K562 (cell line): ENCODE results near the gene EIPR1. TPM values are rescaled to one million over a fixed set of nuclear protein-coding genes. Genes with fewer than 3 reads are reported as not detected.

ENCODE experiments used
- ATAC-seq: fragments of 200-7000 bp; cut with Tn5 transposase; 3 replicates; pipeline ENCODE4 v1.9.1; 2020; ENCODE audit warnings: moderate library complexity
- BruUV-seq: library from RNA; stranded (reverse); fragments of 400-500 nt; replicated peaks from 2 replicates; lab custom pipeline; 2021; lab: Mats Ljungman, UMichigan
- CTCF ChIA-PET: fragments of 300-600 bp; formaldehyde crosslinking; extraction: SDS; loops from one replicate; lab custom pipeline; 2021; ENCODE audit warnings: low intra/inter-chr PET ratio; lab: Yijun Ruan, JAX
- POLR2A ChIA-PET: fragments of 300-600, 350-650 bp; sonication (Branson Sonifier 250); formaldehyde crosslinking; extraction: SDS; loops from one replicate; lab custom pipeline; 2021; ENCODE audit warnings: antibody characterized with exemption, inconsistent platforms; lab: Yijun Ruan, JAX
- DNase-seq, 4 experiments: peaks; one replicate each; pipeline versions ENCODE4 v3.0.0 to v3.0.0-alpha.2; 2011 to 2018; ENCODE audit warnings: low spot score in 3 of 4, mixed read lengths in 3 of 4; ENCODE audit errors: extremely low read depth in 1 of 4
- FAIRE-seq: peaks from 2 replicates; lab custom pipeline; 2011; peaks lifted over from hg19 to GRCh38; lab: Jason Lieb, UNC
- H2AFZ ChIP-seq: 2 replicates; pipeline ENCODE4 v1.6.0; 2011; ENCODE audit warnings: low read depth, low read length, control low read depth, inconsistent platforms
- H3K27ac ChIP-seq: fragments of 200-600 bp; 3 replicates; pipeline ENCODE4 v1.8.0; 2011; ENCODE audit warnings: low read depth, mild to moderate bottlenecking, control low read depth, inconsistent platforms, low read length, moderate library complexity, mixed read lengths; ENCODE audit errors: extremely low read depth
- H3K27me3 ChIP-seq, 2 experiments: fragments of 300-600 bp in 1 of 2; 2 replicates in 1 of 2; 3 replicates in 1 of 2; pipeline versions ENCODE4 v1.6.0 to v1.8.0; 2011; ENCODE audit warnings: inconsistent platforms in 2 of 2, low read length in 2 of 2, mild to moderate bottlenecking in 1 of 2, mixed read lengths in 1 of 2, moderate library complexity in 1 of 2; ENCODE audit not compliant: control insufficient read depth in 2 of 2, insufficient read depth in 2 of 2
- H3K36me3 ChIP-seq: fragments of 300-600 bp; 3 replicates; pipeline ENCODE4 v1.8.0; 2011; ENCODE audit warnings: mild to moderate bottlenecking, low read length, inconsistent platforms; ENCODE audit not compliant: control insufficient read depth, insufficient read depth
- H3K4me1 ChIP-seq, 2 experiments: fragments of 200-600 bp in 1 of 2; replicated peaks in 1 of 2; 2 replicates in 1 of 2; 3 replicates in 1 of 2; pipeline versions ENCODE4 v1.5.1 to v1.8.0; 2011; ENCODE audit warnings: inconsistent platforms in 2 of 2, low read length in 2 of 2, mild to moderate bottlenecking in 1 of 2, mixed read lengths in 1 of 2, moderate library complexity in 1 of 2; ENCODE audit not compliant: control insufficient read depth in 2 of 2, insufficient read depth in 2 of 2
- H3K4me2 ChIP-seq: 2 replicates; pipeline ENCODE4 v1.6.1; 2011; ENCODE audit warnings: low read length, control low read depth, inconsistent platforms, mixed read lengths; ENCODE audit not compliant: insufficient read depth
- H3K4me3 ChIP-seq: fragments of 200-600 bp; sonication (generic), shearing (Covaris generic); 2 replicates; pipeline ENCODE4 v1.5.1; 2016; ENCODE audit warnings: control low read depth, inconsistent platforms
- H3K79me2 ChIP-seq: fragments of 200-600 bp; 3 replicates; pipeline ENCODE4 v1.8.0; 2011; ENCODE audit warnings: low read length, inconsistent platforms; ENCODE audit not compliant: control insufficient read depth, insufficient read depth
- H3K9ac ChIP-seq, 2 experiments: 2 replicates each; pipeline versions ENCODE4 v1.6.0 to v1.6.1; 2011; ENCODE audit warnings: low read depth in 2 of 2, low read length in 2 of 2, control low read depth in 1 of 2, inconsistent platforms in 1 of 2, mild to moderate bottlenecking in 1 of 2, mixed read lengths in 1 of 2; ENCODE audit not compliant: insufficient read depth in 1 of 2
- H3K9me1 ChIP-seq: one replicate; pipeline ENCODE4 v1.6.0; 2011; ENCODE audit warnings: inconsistent platforms, mild to moderate bottlenecking, low read length, moderate library complexity; ENCODE audit not compliant: control insufficient read depth, insufficient read depth
- H3K9me3 ChIP-seq: replicated peaks from 2 replicates; pipeline ENCODE4 v1.5.1; 2011; ENCODE audit warnings: low read depth, low read length, inconsistent platforms; ENCODE audit not compliant: control insufficient read depth, insufficient read depth
- H4K20me1 ChIP-seq: replicated peaks from 2 replicates; pipeline ENCODE4 v1.6.1; 2011; ENCODE audit warnings: low read length, inconsistent platforms, mixed read lengths; ENCODE audit not compliant: control insufficient read depth, insufficient read depth
- CEBPB ChIP-seq: fragments of 450-650 bp; IDR thresholded peaks from 2 replicates; pipeline ENCODE4 v1.6.1; 2016; ENCODE audit warnings: missing genetic modification characterization, missing compliant biosample characterization
- CEBPG ChIP-seq, 3 experiments: fragments of 200-800 bp in 1 of 3; sonication (Bioruptor generic) in 1 of 3; sonication (generic) in 1 of 3; formaldehyde crosslinking in 1 of 3; IDR thresholded peaks in 2 of 3; conservative IDR thresholded peaks in 1 of 3; 2 replicates each; pipeline versions ENCODE4 v1.6.1 to v1.8.0; 2016 to 2022; ENCODE audit warnings: missing compliant biosample characterization in 2 of 3, missing genetic modification characterization in 2 of 3, mild to moderate bottlenecking in 1 of 3, missing genetic modification reagents in 1 of 3
- SMAD3 ChIP-seq: fragments of 450-650 bp; formaldehyde crosslinking; conservative IDR thresholded peaks from 2 replicates; pipeline ENCODE4 v1.4.0; 2020; ENCODE audit warnings: mild to moderate bottlenecking
- SREBF2 ChIP-seq: sonication (generic); formaldehyde crosslinking; IDR thresholded peaks from 2 replicates; pipeline ENCODE4 v1.4.0; 2020; ENCODE audit warnings: mild to moderate bottlenecking, missing genetic modification reagents
- ZBTB7A ChIP-seq: IDR thresholded peaks from 2 replicates; pipeline ENCODE4 v1.6.1; 2011; ENCODE audit warnings: low read depth, mild to moderate bottlenecking, low read length, moderate library complexity, borderline replicate concordance; ENCODE audit not compliant: control insufficient read depth
- ZFP1 ChIP-seq: fragments of 450-650 bp; formaldehyde crosslinking; IDR thresholded peaks from 2 replicates; pipeline ENCODE4 v1.4.0; 2020; ENCODE audit warnings: mild to moderate bottlenecking, mixed read lengths
- ZNF274 ChIP-seq: IDR thresholded peaks from 2 replicates; pipeline ENCODE4 v1.6.1; 2011; ENCODE audit warnings: low read depth, mild to moderate bottlenecking, low read length, moderate library complexity, borderline replicate concordance
- ZNF316 ChIP-seq: fragments of 450-650 bp; IDR thresholded peaks from 2 replicates; pipeline ENCODE4 v1.6.1; 2016
- ZNF780A ChIP-seq: fragments of 250-450 bp; sonication (Bioruptor Pico); IDR thresholded peaks from 2 replicates; pipeline ENCODE4 v1.5.0; 2021; ENCODE audit warnings: mild to moderate bottlenecking
- WGBS: fragments of 100-300 bp; shearing (Covaris generic); methylation state at CpG from one replicate; pipeline ENCODE4 v1.1.6; 2016; ENCODE audit warnings: low coverage, mixed read lengths; ENCODE audit not compliant: insufficient coverage; ENCODE audit errors: missing lambda C conversion rate; 5-methylcytosine and 5-hydroxymethylcytosine counted together
- in situ Hi-C: fragments of 300-500 bp; cut with MboI; formaldehyde crosslinking; loops from 4 replicates; pipeline ENCODE4 v1.15.0; 2018; ENCODE audit warnings: inconsistent platforms, mixed read lengths
- intact Hi-C: fragments of 100-400 bp; cut with micrococcal nuclease; formaldehyde crosslinking; loops from 2 replicates; pipeline ENCODE4 v1.14.2; 2022
- polyA plus RNA-seq, 8 experiments: library from polyadenylated mRNA; depleted of rRNA in 4 of 8; stranded (reverse) in 5 of 8; unstranded in 3 of 8; fragments of >200 nt; fragmentation: Nextera tagmentation in 2 of 8; fragmentation: Illumina TruSeq in 1 of 8; extraction: Ambion mirVana in 2 of 8; extraction: Trizol in 1 of 8; gene quantifications; 2 replicates each; pipeline versions ENCODE4 v1.2.1 to v1.2.3, GENCODE V29; 2011 to 2014; ENCODE audit warnings: inconsistent platforms in 1 of 8, missing spikeins in 1 of 8
- total RNA-seq, 7 experiments: library from RNA; depleted of rRNA in 6 of 7; stranded (reverse); fragments of >200 nt in 6 of 7; fragmentation: Illumina TruSeq in 2 of 7; extraction: Trizol in 2 of 7; gene quantifications; 2 replicates each; pipeline versions ENCODE4 v1.2.1 to v1.2.3, GENCODE V29; 2011 to 2021; ENCODE audit warnings: low replicate concordance in 1 of 7

EIPR1 gene
- total and polyA plus RNA-seq, 9 of the 15 experiments (the other 6 are each of a cell fraction or from before 2014, with no cell fraction given), result 19.9 to 54.4 (median 35.9) TPM

DNA sequence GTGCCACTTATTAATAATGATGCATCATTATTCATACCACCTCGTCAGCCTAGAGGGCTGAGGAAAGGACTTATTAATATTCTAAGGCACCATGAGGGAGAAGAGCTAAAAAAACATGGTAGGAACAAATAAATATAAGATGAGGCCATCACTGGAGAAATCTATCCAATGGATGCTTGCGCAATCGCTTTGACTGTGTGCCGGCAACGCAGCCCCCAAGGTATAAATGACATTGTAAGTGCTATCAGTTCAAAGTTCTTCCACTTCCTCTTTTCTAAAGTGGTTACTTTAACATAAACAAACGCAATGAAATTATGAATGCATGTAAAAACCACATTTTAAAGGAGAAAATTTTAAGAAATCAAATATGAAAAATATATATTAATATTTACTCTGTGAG is 164.6 kb downstream of the EIPR1 start:
- ATAC-seq (no peak), FAIRE-seq (no peak), DNase-seq (no peak)
- intact Hi-C loops (no loop called here), in situ Hi-C loops (no loop called here)
- no peaks in the 10 kb centered on the region for H3K9me1 ChIP-seq
- H3K4me3 ChIP-seq, result no peak overlapping the region
- H2AFZ ChIP-seq, result no peak overlapping the region
- TF ChIP-seq CEBPG (CRISPR knock-in tag; IDR thresholded peaks at IDR 0.05), result no peak
- TF ChIP-seq CEBPG (tag; conservative IDR thresholded peaks at IDR 0.05 in 1 of 2, IDR thresholded peaks at IDR 0.05 in 1 of 2), result peak; percentile 20 to 89; a peak in 2 of 4 replicates
- no peak for TF ChIP-seq ZNF780A
- TF ChIP-seq ZFP1, result no peak
- no peak for TF ChIP-seq SMAD3 (CRISPR knock-in tag)
- TF ChIP-seq CEBPB (tag), result peak; percentile 87
- H3K27ac ChIP-seq, result no peak overlapping the region
- H3K79me2 ChIP-seq, result no peaks in the 10 kb centered on the region; the same call in 2 of the 3 replicates
- no peak overlapping the region for H3K4me2 ChIP-seq
- no peaks in the 10 kb centered on the region for H4K20me1 ChIP-seq
- 84% methylated on average over 6 of the region's 6 CpGs for WGBS
- no peak overlapping the region for H3K9ac ChIP-seq
- CTCF ChIA-PET, result no interaction called here
- H3K9me3 ChIP-seq, result no peaks in the 10 kb centered on the region
- H3K36me3 ChIP-seq, result peaks cover 14% of the 10 kb centered on the region; the same call in 1 of the 3 replicates
- no peaks in the 10 kb centered on the region for H3K27me3 ChIP-seq
- POLR2A ChIA-PET, result interaction anchor here (0.6 kb wide), 1 partner anchor 274 kb away, joined by 3 read pairs; no protein-coding TSS in a partner anchor
- no TSS peak for BruUV-seq
- H3K4me1 ChIP-seq, result no peaks in the 10 kb centered on the region

GRCh38 chr2:3212061-3212362 is 165.6 kb downstream of the EIPR1 start:
- in situ Hi-C loops, result no loop called here
- intact Hi-C loops, result no loop called here
- Histone ChIP-seq H2AFZ (no peak overlapping the region), H3K9me3 (no peaks in the 10 kb centered on the region), H3K79me2 (no peaks in the 10 kb centered on the region; the same call in 2 of the 3 replicates), H3K9me1 (no peaks in the 10 kb centered on the region), H3K36me3 (peaks cover 14% of the 10 kb centered on the region; the same call in 2 of the 3 replicates), H3K27me3 (no peaks in the 10 kb centered on the region), H3K4me3 (no peak overlapping the region), H3K27ac (no peak overlapping the region), H3K4me2 (no peak overlapping the region), H4K20me1 (no peaks in the 10 kb centered on the region), H3K4me1 (no peaks in the 10 kb centered on the region), H3K9ac (no peak overlapping the region)
- no peak for DNase-seq
- CTCF ChIA-PET, result no interaction called here
- POLR2A ChIA-PET, result no interaction called here
- WGBS, result 97% methylated on average over 5 of the region's 5 CpGs
- FAIRE-seq, result no peak
- no TSS peak for BruUV-seq
- ATAC-seq, result no peak
- TF ChIP-seq ZBTB7A, result no peak
- no peak for TF ChIP-seq ZNF274
- TF ChIP-seq SREBF2 (CRISPR knock-in tag), result no peak
- TF ChIP-seq ZNF316, result peak; percentile 33; the same call in 1 of the 2 replicates
